ENCODE measurements around the gene KIF5A.

KIF5A gene

GRCh38 chr12:57520053-57520818, 29.6 kb upstream of the KIF5A start, which contains the start of gene DDIT3:
Gene DDIT3 (minus strand): TSS chr12:57520514. CDS start chr12:57517406, 3,108 bp downstream.
- peak; percentile 99 for DNase-seq (ENCODE audit: low spot score)

- DNase-seq (ENCODE audit: low spot score), result peak; percentile 57
Observed at GRCh38 chr12:57521525-57522010, 28.3 kb upstream of the KIF5A start.

GRCh38 chr12:57522011-57522886, 27.6 kb upstream of the KIF5A start, which contains the start of gene MBD6:
Gene MBD6 (plus strand): TSS chr12:57522824. CDS start chr12:57524304, 1,480 bp downstream.
- peak; percentile 91 for DNase-seq (ENCODE audit: low spot score)

GRCh38 chr12:57522887-57523705, 26.7 kb upstream of the KIF5A start:
- DNase-seq (ENCODE audit: low spot score), result peak; percentile 46

DNA sequence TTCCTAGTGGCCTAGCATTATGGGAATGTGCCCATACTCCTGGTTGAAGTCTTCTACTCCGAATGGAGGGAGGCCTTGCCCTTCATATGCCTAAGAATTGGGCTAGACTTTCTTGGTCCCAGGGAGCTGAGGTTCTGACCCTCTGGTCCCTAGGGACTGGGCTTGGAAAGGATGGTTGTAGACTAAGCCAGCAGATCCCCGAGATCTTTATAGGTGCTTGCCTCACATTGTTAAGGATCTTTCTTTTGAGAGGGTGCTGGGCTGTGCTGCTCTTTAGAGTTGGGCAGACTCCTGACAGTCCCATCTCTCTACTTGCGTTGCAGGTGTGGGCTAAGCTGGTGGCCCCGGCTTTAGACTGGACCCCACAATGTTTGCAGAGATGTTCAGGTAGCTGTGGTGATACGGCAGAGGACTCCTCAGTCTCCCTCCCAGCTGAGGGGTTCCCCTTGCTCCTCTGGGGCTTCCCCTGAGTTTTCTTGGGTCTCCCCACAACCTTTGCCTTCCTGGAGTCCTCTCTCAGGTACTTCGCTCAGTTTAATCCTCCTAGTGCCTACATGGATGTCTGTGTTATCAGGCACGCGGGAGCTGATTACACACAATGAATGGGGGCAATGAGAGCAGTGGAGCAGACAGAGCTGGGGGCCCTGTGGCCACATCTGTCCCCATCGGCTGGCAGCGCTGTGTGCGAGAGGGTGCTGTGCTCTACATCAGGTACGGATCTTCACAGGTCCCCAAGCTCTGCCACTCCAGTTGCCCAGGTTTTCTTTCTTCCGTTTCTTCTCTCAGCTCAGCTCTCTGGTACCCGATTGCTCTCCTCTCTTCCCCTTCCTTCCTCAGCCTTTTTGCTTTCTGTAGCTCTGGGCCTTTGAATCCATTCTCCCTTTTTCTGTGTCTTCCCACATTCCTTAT, 25.9 kb upstream of the KIF5A start:
- DNase-seq (ENCODE audit: low spot score), result no peak

DNA sequence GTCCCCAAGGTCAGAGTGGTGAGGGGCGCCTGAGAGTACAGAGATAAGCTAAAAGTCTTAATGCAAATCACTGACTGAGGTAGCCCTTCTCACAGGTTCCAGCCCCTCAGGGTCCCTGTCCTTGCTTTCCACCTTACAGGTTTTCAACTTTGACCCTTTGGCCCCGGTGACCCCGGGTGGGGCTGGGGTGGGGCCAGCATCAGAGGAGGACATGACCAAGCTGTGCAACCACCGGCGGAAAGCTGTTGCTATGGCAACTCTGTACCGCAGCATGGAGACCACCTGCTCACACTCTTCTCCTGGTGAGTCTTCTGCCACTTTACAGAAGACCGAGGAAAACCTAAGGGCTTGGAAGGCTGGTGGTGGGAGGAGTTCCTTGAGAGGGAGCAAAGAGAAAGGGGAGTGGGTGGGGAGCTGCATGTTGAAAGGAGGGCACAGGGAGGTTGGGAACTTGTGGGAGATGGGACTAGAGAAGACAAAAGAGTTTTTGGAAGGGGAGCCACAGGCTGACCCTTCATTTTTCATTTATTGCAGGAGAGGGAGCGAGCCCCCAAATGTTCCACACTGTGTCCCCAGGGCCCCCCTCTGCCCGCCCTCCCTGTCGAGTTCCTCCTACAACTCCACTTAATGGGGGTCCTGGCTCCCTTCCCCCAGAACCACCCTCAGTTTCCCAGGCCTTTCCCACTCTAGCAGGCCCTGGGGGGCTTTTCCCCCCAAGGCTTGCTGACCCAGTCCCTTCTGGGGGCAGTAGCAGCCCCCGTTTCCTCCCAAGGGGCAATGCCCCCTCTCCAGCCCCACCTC, 24.8 kb upstream of the KIF5A start:
- DNase-seq (ENCODE audit: low spot score), result no peak

DNA sequence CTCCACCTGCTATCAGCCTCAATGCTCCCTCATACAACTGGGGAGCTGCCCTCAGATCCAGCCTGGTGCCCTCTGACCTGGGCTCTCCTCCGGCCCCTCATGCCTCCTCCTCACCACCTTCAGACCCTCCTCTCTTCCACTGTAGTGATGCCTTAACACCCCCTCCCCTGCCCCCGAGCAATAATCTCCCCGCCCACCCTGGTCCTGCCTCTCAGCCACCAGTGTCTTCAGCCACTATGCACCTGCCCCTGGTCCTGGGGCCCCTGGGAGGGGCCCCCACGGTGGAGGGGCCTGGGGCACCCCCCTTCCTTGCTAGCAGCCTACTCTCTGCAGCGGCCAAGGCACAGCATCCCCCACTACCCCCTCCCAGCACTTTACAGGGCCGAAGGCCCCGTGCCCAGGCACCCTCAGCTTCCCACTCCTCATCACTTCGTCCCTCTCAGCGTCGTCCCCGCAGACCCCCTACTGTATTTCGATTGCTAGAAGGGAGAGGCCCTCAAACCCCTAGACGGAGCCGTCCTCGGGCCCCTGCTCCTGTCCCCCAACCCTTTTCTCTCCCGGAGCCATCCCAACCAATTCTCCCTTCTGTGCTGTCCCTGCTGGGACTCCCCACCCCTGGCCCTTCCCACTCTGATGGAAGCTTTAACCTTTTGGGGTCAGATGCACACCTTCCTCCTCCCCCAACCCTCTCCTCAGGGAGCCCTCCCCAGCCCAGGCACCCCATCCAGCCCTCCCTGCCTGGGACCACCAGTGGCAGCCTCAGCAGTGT, 24.0 kb upstream of the KIF5A start:
- DNase-seq (ENCODE audit: low spot score), result no peak

GRCh38 chr12:57526477-57527126, 23.2 kb upstream of the KIF5A start:
- DNase-seq (ENCODE audit: low spot score), result no peak

DNA sequence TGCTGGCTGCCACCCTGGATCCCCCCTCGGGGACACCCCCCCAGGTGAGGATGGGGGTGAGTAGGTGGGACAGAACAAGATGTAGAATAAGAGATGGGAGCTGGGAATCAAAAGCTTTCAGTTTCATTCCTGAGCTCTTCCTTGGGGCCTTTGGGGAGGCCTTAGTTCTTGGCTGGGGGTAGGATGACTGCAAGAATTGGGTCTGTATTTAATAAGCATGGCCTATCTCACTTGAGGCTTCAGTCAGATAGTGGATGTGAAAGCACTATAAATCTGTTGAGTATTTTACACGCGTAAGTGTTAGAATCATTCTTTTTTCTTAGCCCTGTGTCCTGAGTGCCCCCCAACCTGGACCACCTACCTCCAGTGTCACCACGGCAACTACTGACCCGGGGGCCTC, 22.7 kb upstream of the KIF5A start:
- no peak for DNase-seq (ENCODE audit: low spot score)

DNA sequence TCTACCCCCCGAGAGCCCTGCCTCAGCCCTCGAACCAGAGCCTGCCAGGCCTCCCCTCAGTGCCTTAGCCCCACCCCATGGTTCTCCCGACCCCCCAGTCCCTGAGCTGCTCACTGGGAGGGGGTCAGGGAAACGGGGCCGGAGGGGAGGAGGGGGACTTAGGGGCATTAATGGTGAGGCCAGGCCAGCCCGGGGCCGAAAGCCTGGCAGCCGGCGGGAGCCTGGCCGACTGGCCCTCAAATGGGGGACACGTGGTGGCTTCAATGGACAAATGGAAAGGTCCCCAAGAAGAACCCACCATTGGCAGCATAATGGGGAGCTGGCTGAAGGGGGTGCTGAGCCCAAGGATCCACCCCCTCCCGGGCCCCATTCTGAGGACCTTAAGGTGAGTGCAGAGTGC, 21.7 kb upstream of the KIF5A start:
- DNase-seq (ENCODE audit: low spot score), result no peak

DNA sequence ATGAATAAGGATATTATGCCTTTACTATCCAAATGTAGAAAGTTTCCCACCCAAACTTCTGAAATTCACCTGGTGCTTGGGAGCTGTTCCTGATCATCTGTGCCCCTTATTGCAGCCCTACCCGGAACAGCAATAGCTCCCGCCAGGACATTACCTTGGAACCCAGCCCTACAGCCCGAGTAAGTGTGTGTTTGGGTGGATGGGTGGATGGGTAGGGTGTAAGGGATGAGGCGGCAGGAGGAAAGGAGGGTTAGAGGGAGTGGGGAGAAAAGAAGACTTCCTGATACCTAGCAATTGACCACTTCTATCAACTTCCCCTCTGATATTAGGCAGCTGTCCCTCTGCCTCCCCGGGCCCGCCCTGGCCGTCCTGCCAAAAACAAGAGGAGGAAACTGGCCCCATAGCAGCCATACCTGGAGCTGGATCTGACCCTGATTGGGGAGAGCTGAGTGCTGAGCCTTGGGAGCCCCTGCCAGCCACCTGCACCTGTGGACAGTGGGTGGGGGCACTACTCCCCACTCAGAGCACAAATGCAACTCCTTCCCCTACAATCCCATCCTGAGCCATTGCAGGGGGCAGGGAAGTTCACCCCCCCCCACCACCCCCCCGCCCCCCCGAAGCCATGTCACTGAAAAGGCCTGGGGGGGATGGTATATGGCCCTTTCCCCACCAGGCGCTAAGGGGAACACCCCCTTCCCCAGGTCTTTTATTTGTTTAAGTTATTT, 20.9 kb upstream of the KIF5A start:
- DNase-seq (ENCODE audit: low spot score), result no peak

DNA sequence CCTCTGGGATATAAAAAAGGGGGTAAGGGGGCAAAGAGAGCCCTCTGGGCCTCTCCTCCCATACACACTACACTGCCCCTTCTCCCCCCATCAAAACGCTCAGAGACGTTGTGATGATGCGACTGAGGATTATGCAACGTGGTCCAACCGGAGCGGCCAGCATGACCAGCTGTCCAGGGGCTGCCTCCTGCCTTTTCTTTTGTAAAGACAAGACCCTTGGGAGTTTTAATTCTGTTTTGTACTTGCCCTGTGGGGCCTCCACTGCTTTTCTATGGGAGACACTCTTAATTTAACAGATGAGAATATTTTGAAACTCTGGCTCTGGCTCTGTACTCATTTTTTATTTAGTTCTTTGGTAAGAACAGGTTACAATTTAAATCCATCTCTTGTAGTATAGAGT, 20.0 kb upstream of the KIF5A start:
- DNase-seq (ENCODE audit: low spot score), result no peak

DNA sequence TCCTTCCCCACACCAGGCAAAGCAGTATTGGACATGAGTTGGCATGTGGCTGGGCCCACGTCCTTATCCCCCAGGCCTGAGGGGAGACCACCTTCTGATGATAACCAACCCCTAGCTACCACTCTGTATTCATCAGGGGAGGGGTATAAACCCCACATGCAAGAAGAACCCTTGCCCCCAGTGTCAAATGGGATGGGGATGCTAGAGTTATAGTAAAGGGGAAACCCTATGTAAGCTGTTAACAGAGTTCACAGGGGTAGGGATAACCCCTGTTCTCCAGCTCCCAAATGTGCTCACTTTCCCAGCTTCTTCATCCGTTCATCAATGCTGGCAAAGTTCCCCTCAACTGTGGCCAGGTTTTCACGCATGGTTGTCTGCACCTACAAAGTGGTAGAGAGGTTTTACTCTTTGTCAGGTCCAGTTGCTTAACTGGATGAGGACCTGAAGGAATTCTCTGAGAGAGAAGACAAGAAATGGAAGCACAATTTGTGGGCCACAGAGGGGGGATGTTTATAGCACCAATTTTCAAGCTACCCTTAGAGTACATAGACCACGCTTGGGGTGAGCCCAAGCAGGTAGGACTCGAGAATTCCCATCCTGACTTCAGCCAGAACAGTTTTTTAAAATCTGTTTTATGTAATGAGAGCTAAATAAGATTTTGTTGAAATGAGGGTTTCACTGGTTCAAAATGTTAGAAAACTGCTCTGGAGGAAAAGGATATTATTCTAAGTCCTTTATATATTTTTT, 19.3 kb upstream of the KIF5A start:
- DNase-seq (ENCODE audit: low spot score), result no peak

- DNase-seq (ENCODE audit: low spot score), result no peak
Observed at GRCh38 chr12:57531836-57532235, 18.0 kb upstream of the KIF5A start.

GRCh38 chr12:57533108-57533507, 16.7 kb upstream of the KIF5A start:
- DNase-seq (ENCODE audit: low spot score), result no peak

- no peak for DNase-seq (ENCODE audit: low spot score)
Observed at GRCh38 chr12:57534250-57534649, 15.6 kb upstream of the KIF5A start.

GRCh38 chr12:57534991-57535543, 14.8 kb upstream of the KIF5A start:
- no peak for DNase-seq (ENCODE audit: low spot score)

Measured in kidney tubule cell (primary cell).